ENCODE results near the gene MTRFR.
"Not testable (repeated sequence)": the region's sequence is repeated elsewhere in the genome, so short reads cannot be mapped to it uniquely, and the experiment has no call there.

The MTRFR gene

GRCh38 chr12:123245678-123246077 lies 12.4 kb downstream of the MTRFR start:
- H3K4me2 ChIP-seq (ENCODE audit: low read depth, low read length), result no peak overlapping the region

DNA sequence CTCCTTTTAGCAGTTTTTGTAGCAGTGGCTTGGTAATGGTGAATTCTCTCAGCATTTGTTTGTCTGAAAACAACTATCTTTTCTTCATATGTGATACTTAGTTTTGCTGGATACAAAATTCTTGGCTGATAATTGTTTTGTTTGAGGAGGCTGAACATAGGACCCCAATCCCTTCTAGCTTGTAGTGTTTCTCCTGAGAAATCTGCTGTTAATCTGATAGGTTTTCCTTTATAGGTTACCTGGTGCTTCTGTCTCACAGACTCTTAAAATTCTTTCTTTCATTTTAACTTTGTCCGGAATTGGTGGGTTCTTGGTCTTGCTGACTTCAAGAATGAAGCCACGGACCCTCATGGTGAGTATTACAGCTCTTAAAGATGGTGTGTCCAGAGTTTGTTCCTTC lies 14.9 kb downstream of the MTRFR start:
- not testable (repeated sequence) for H2AFZ ChIP-seq (ENCODE audit: low read length); H3K27me3 ChIP-seq (replicated peaks; ENCODE audit: insufficient read depth, low read length); DNase-seq; H3K9ac ChIP-seq (ENCODE audit: low read length); H3K4me3 ChIP-seq (ENCODE audit: low read length); H3F3A ChIP-seq (ENCODE audit: insufficient read depth, low read length); H3K4me2 ChIP-seq (ENCODE audit: low read depth, low read length); H4K20me1 ChIP-seq (ENCODE audit: insufficient read depth, low read length); H3K27ac ChIP-seq (ENCODE audit: low read length); H3K4me1 ChIP-seq (ENCODE audit: low read length); H3K9me3 ChIP-seq (replicated peaks; ENCODE audit: insufficient read depth, low read length); H3K9me2 ChIP-seq (replicated peaks; ENCODE audit: insufficient read depth, low read length); H3K36me3 ChIP-seq (replicated peaks; ENCODE audit: insufficient read depth, low read length)
- peaks cover 60% of the 10 kb centered on the region for H3K79me2 ChIP-seq (ENCODE audit: low read length)

More at GRCh38 chr12:123245678-123246077, 12.4 kb downstream of the MTRFR start:
- no peaks in the 10 kb centered on the region for H3K9me3 ChIP-seq (replicated peaks; ENCODE audit: insufficient read depth, low read length)
- H3K36me3 ChIP-seq (replicated peaks; ENCODE audit: insufficient read depth, low read length), result no peaks in the 10 kb centered on the region
- no peak overlapping the region for H3K9ac ChIP-seq (ENCODE audit: low read length)
- H3K4me3 ChIP-seq (ENCODE audit: low read length), result no peak overlapping the region
- no peaks in the 10 kb centered on the region for H4K20me1 ChIP-seq (ENCODE audit: insufficient read depth, low read length)
- no peaks in the 10 kb centered on the region for H3K9me2 ChIP-seq (replicated peaks; ENCODE audit: insufficient read depth, low read length)
- DNase-seq, result no peak
- no peaks in the 10 kb centered on the region for H3K4me1 ChIP-seq (ENCODE audit: low read length)
- no peak overlapping the region for H2AFZ ChIP-seq (ENCODE audit: low read length)
- no peaks in the 10 kb centered on the region for H3F3A ChIP-seq (ENCODE audit: insufficient read depth, low read length)
- H3K27ac ChIP-seq (ENCODE audit: low read length), result no peak overlapping the region
- TF ChIP-seq EZH2phosphoT487 (IDR thresholded peaks at IDR 0.05; ENCODE audit: low read length) (no peak), CTCF (IDR thresholded peaks at IDR 0.05; ENCODE audit: low read length) (no peak)
- H3K79me2 ChIP-seq (ENCODE audit: low read length), result peaks cover 55% of the 10 kb centered on the region
- no peaks in the 10 kb centered on the region for H3K27me3 ChIP-seq (replicated peaks; ENCODE audit: insufficient read depth, low read length)

GRCh38 chr12:123248996-123249741 lies 15.9 kb downstream of the MTRFR start:
- peaks cover 56% of the 10 kb centered on the region for H3K79me2 ChIP-seq (ENCODE audit: low read length)
- not testable (repeated sequence) for H2AFZ ChIP-seq (ENCODE audit: low read length); H3K36me3 ChIP-seq (replicated peaks; ENCODE audit: insufficient read depth, low read length); H3K4me2 ChIP-seq (ENCODE audit: low read depth, low read length); H3K9ac ChIP-seq (ENCODE audit: low read length); H3K9me2 ChIP-seq (replicated peaks; ENCODE audit: insufficient read depth, low read length); H3K27me3 ChIP-seq (replicated peaks; ENCODE audit: insufficient read depth, low read length); H3K9me3 ChIP-seq (replicated peaks; ENCODE audit: insufficient read depth, low read length); H3K4me1 ChIP-seq (ENCODE audit: low read length); DNase-seq; H3F3A ChIP-seq (ENCODE audit: insufficient read depth, low read length); H3K27ac ChIP-seq (ENCODE audit: low read length); H3K4me3 ChIP-seq (ENCODE audit: low read length); H4K20me1 ChIP-seq (ENCODE audit: insufficient read depth, low read length)

DNA sequence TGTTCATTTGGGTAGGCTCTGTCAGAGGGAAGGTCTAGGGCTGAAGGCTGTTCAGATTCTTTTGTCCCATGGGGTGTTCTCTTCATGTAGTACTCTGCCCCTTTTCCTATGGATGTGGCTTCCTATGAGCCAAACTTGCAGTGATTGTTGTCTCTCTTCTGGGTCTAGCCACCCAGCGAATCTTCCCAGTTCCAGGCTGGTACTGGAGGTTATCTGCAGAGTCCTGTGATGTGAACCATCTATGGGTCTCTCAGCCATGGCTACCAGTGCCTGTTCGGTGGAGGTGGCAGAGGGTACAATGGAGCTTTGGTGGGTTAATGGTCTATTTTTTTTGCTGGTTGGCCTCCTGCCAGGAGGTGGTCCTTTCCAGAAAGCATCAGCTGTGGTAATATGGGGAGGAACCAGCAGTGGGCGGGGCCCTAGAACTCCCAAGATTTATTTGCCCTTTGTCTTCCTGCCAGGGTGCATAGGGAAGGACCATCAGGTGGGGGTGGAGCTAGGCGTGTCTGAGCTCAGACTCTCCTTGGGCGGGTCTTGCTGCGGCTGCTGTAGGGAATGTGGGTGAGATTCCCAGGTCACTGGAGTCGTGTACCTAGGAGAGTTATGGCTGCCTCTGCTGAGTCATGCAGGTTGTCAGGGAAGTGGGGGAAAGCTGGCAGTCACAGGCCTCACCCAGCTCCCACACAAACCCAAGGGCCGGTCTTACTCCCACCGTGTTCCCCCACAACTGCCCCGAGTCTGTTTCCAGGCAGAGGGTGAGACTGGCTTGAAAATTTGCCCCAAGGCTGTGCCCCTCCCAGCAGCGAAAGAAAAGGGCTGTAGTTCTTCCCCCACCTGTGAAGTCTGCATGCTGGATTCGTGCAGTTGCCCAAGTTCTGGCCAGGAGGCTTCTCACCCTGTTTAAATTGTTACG lies 17.5 kb downstream of the MTRFR start:
- DNase-seq, result no peak
- TF ChIP-seq EZH2 (optimal IDR thresholded peaks at IDR 0.05; ENCODE audit: low read depth, low read length) (no peak), CTCF (IDR thresholded peaks at IDR 0.05; ENCODE audit: low read length) (no peak), EZH2phosphoT487 (IDR thresholded peaks at IDR 0.05; ENCODE audit: low read length) (no peak)
- H3F3A ChIP-seq (ENCODE audit: insufficient read depth, low read length), result no peaks in the 10 kb centered on the region
- H2AFZ ChIP-seq (ENCODE audit: low read length), result no peak overlapping the region
- H3K4me3 ChIP-seq (ENCODE audit: low read length), result no peak overlapping the region
- H3K9me3 ChIP-seq (replicated peaks; ENCODE audit: insufficient read depth, low read length), result no peaks in the 10 kb centered on the region
- no peak overlapping the region for H3K27ac ChIP-seq (ENCODE audit: low read length)
- no peak overlapping the region for H3K9ac ChIP-seq (ENCODE audit: low read length)
- no peak overlapping the region for H3K4me2 ChIP-seq (ENCODE audit: low read depth, low read length)
- no peaks in the 10 kb centered on the region for H3K27me3 ChIP-seq (replicated peaks; ENCODE audit: insufficient read depth, low read length)
- H3K9me2 ChIP-seq (replicated peaks; ENCODE audit: insufficient read depth, low read length), result no peaks in the 10 kb centered on the region
- 0 out of 2 replicates have a peak, but pooled peaks cover 3% of the 10 kb centered on the region for H3K36me3 ChIP-seq (replicated peaks; ENCODE audit: insufficient read depth, low read length)
- peaks cover 50% of the 10 kb centered on the region for H3K79me2 ChIP-seq (ENCODE audit: low read length)
- H4K20me1 ChIP-seq (ENCODE audit: insufficient read depth, low read length), result no peaks in the 10 kb centered on the region
- no peaks in the 10 kb centered on the region for H3K4me1 ChIP-seq (ENCODE audit: low read length)
